HG03558 (cell line): ENCODE data around the gene F2RL1.
"Not testable (repeated sequence)": the region's sequence is repeated elsewhere in the genome, so short reads cannot be mapped to it uniquely, and the experiment has no call there.

Source experiments
- ATAC-seq: cut with Tn5 transposase; IDR thresholded peaks from one replicate; pipeline ENCODE4 v1.9.1; 2021; ENCODE audit warnings: moderate number of reproducible peaks; ENCODE audit not compliant: unreplicated experiment; ENCODE audit errors: extremely low read depth

F2RL1 gene, protein sequence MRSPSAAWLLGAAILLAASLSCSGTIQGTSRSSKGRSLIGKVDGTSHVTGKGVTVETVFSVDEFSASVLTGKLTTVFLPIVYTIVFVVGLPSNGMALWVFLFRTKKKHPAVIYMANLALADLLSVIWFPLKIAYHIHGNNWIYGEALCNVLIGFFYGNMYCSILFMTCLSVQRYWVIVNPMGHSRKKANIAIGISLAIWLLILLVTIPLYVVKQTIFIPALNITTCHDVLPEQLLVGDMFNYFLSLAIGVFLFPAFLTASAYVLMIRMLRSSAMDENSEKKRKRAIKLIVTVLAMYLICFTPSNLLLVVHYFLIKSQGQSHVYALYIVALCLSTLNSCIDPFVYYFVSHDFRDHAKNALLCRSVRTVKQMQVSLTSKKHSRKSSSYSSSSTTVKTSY

DNA sequence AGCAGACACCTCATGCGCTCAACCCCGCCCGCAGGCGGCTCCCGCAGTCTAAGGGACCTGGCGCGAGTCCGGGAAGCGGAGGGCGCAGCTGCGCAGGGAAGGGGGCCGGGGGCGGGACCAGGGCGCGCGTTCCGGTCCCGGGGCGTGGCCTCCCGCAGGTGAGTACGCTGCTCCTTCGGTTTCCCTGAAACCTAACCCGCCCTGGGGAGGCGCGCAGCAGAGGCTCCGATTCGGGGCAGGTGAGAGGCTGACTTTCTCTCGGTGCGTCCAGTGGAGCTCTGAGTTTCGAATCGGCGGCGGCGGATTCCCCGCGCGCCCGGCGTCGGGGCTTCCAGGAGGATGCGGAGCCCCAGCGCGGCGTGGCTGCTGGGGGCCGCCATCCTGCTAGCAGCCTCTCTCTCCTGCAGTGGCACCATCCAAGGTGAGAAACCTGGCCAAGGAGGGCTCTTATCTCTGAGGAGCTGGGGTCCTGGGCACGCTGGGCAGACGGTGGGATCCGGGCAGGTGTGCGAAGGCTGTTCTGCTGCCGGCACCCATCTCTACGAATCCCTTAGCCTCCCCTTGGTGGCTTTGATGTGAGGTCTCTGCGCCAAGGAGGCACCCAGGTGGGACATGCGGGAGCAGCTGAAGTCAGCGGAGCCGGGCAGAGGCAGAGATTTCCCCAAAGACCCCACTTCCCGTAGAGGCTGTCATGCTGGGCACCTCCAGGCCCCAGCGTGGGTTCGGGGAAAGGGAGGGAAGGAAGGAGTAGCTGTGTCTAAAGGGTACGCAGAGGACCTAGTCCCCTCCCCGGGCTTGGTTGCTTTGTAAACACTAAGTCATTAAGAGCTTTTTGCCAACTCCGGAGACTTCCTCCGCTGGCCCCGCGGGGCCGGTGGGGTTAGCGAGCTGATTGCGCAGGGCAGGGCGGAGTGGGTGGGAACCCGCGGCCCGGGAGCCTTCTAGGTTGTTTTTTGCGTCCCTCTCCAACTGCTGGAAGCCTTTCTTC lies at the start of gene F2RL1:
Gene F2RL1 (plus strand): TSS at position 187 of the 988 bp plus-strand sequence. CDS start 153 bp downstream, at position 340.
- no peak for ATAC-seq

DNA sequence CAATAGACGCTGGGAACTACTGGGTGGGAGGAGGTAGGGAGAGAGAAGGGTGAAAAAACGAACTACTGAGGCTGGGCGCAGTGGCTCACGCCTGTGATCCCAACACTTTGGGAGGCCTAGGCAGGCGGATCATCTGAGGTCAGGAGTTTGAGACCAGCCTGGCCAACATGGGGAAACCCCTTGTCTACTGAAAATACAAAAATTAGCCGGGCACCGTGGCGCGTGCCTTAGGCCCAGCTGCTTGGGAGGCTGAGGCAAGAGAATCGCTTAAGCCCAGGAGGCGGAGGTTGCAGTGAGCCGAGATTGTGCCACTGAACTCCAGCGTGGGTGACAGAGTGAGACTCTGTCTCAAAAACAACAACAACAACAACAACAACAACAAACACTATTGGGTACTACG lies 47.8 kb upstream of the F2RL1 start:
- not testable (repeated sequence) for ATAC-seq

DNA sequence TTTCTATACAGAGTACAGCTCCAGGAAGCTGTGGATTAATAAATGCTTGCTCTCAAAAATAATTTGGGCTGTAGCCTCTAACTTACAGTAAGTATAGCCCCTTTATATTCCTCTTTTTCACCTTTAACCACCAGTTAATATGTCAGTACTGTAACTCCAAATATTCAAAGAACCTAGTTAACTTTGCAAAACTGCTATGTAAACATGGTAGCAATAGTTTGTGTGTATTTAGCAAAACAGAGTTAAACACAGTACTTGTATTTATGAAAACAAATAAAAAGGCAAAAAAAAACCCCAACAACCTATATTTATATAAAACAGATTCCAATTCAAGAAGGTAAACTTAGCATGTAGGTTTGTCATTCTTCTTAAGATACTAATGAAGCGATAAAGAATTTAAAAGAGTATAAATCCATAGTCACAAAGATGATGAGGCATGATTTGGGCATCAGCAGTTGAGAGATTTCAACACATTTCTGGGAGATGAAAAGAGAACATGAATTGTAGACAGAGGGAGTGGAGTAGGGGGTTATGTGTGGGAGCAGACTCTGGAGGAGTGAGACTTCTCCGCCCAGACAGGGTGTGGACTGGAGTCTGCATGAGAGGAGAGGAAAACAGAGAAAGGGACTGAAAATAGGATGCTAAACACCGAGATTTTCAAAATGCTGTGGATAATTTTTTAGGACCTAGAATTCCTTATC lies 47.0 kb upstream of the F2RL1 start:
- ATAC-seq: no peak

DNA sequence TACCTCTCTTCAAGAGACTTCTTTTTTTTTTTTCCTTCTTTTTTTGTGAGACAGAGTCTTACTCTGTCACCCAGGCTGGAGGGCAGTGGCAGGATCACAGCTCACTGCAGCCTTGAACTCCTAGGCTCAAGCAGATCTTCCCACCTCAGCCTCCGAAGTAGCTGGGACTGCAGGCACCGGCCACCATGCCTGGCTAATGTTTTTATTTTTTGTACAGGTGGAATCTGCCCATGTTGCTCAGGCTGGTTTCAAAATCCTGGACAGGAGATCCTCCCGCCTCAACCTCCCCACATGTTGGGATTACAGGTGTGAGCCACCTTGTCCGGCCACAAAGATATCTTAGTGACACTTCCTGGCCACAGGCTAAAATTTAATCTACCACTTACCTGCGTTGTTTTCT lies 42.9 kb upstream of the F2RL1 start:
- ATAC-seq: no peak

DNA sequence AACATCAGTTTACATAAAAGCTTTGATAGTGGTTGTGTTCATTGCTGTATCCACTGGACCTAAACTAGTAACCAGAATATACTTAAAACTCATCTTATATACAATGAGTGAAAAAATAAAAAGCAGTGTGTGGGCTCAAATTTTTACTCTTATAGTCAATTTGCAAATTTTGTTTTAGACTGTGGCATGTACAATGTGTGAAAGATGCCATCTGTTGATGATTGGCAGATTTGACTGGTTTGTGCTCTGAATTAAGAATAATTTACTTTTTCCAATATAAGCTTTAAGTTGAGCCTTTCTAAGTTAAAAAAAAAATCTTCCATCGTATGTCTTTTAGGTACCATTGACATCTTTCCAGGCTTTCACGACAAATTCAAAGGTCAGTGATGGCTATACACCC lies 42.4 kb upstream of the F2RL1 start:
- no peak for ATAC-seq

DNA sequence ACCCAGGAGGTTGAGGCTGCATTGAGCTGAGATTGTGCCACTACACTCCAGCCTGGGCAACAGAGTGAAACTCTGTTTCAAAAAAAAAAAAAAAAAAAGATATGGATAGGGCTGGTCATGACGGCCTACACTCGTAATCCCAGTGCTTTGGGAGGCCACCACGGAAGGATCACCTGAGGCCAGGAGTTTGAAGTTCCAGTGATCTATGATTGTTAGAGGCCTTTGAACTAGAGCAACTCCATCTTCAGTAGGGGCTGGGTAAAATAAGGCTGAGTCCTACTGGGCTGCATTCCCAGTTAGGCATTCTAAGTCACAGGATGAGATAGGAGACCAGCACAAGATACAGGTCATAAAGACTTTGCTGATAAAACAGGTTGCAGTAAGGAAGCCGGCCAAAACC lies 38.2 kb upstream of the F2RL1 start:
- ATAC-seq: not testable (repeated sequence)

DNA sequence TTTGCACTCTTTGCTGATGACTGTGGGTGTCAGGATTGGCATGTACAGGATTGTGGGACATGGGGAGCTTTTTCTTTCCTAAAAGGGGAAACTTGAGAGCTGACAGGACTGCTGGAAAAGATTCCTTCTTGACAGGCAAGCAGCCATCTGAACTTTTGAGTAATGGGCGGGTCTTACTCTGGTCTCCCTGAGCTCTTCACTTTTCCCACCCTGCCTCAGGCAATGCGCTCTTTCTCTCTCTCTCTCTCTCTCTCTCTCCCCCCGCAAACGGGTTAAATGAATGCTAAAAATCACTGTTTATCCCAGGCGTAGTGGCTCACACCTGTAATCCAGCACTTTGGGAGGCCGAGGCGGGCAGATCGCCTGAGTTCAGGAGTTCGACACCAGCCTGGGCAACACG lies 37.1 kb upstream of the F2RL1 start:
- no peak for ATAC-seq

DNA sequence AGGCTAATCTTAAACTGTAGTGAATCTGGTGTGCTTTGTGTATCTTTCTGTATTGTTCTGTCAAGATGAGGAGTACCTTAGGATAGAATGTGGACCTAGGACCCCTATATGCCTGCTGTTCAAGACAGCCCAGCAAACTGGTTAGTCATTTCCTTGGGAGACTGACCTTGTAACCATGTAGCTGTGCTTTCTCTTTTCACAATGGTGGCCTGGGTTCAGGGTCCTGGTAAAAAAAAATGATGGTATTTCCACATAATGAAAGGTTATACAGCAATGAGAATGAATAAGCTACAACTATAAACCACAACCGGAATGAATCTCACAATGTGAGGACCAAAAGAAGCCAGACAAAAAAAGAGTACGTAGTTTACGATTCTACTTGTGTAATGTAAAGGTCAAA lies 36.4 kb upstream of the F2RL1 start:
- ATAC-seq: no peak

DNA sequence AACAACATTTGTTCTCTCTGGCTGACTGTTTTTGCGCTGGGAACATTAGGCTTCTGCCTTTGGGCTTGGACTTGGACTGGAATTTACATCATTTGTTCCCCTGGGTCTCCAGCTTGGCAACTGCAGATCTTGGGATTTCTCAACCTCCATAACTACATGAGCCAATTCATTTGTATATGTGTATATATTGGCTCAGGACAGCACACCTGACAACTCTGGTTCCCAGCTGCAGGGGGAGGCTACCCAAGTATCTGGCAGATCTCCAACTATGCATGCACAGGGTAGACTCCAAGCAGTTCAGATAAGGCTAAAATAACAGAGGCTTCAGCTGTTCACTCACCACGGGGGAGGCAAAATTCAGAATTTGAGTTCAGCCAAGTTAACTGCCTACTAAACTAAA lies 31.6 kb upstream of the F2RL1 start:
- no peak for ATAC-seq

DNA sequence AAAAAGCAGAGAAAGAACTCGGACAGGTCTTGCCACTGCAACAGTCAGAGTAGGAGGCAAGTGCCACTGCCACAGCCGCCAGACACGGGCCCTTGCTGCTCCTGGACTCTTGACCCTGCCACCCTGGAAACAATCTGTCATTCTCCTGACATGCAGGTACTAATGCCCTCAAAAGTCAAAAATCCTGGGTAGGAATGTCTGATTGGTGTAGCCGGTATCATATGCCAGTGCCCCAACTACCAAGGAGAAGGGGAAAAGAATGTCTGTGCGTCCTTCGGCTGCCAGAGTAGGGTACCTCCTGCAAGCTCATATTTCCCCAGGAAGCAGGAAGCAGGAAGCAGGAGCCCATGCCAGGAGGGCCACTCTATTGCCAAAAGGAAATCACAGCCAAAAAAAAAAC lies 30.5 kb upstream of the F2RL1 start:
- ATAC-seq: no peak

DNA sequence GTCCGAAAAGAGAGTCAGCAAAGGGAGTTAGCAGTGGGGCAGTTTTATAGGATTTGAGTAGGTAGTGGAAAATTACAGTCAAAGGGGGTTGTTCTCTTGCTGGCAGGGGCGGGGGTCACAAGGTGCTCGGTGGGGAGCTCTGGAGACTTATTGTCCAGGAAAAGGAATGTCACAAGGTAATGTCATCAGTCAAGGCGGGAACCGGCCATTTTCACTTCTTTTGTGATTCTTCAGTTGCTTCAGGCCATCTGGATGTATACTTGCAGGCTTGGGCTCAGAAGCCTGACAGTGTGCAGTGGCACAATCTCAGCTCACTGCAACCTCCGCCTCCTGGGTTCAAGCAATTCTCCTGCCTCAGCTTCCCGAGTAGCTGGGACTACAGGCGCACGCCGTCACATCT lies 29.6 kb upstream of the F2RL1 start:
- ATAC-seq: not testable (repeated sequence)

DNA sequence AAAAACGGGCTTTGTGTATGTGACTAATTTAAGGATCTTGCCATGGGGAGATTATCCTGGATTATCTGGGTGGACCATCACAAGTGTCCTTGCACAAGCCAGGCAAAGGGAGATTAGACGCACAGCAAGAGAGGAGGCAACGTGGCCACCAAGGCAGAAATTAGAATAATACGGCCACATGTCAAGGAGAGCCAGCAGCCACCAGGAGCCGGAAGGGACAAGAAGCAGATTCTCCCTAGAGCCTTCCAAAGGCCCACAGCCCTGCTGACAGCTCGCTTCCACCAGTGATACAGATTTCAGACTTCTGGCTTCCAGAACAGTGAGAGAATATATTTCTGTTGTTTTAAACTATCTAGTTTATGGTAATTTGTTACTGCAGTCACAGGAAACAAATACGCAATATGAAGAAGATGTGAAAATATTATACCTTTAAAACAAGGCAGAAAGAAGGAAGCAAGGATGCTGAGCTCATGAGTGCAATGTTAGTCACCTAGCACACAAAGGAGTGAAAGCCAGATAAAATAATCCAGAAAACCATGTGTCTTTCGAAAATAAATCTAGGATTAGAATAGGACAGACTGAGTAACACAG lies 28.7 kb upstream of the F2RL1 start:
- ATAC-seq: no peak

DNA sequence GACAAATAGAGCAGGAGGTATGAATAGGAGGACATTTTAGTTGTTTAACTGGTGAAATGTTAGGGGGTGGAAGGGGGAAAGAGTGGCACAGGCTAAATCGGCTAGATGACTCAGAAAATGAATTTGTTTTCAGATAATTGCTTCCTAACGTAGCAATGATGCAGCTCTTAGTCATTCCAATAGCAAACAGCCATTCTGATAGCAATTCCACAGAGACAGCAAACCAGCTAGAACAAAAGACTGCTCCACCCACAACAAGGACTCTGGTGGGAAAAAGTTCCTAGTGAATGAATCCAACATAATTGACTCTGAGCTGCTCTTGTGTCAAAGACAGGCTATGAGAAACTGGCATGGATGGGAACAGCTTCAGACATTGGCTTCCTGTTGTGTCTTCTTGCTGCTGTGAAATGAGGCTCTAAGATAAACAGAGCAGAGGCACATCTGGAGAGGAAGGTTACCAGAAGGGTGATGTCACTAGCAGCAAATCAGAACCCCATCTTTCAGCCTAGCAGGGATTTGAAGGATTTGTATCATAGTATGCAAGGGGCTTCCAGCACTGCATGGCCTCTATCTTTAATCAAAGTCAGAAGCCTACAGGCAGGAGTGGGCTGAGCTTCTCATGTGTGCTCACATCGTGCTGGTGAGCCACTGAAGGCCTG lies 28.1 kb upstream of the F2RL1 start:
- no peak for ATAC-seq

DNA sequence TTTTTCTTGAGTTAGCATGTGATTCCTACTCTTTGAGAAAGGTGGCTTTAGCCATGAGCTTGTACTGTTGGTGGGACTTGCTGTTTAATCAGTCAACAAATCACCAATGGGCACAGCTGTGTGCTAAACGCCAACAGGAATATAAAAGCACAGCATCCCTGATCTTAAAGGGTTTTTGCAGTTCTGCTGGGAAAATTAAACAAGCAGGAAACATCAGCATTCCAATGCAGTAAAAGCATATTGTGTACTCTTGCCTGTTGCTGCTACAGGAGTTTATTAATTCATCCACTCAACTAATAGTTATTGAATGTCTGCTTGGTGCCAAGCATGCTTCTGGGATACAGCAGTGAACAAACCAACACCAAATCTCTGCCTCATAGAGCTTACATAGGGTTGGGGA lies 27.4 kb upstream of the F2RL1 start:
- ATAC-seq: no peak

DNA sequence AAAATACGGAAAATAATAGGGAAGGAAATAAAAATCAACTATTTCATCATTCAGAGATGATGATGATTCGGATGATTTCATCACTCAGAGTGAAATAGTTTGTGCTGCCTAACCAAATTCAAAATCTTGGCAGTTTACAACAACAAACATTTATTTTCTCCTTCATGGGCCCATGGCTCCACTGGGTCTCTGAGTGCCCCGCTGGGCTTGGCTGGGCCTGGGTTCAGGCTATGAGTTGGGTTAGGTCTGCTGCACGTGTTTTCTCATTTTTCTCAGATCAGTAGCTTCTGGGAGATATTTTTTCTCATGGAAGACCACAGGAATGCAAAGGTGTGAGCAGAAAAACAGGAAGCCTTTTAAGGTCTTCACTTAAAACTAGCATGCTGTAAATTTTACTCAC lies 24.0 kb upstream of the F2RL1 start:
- no peak for ATAC-seq

DNA sequence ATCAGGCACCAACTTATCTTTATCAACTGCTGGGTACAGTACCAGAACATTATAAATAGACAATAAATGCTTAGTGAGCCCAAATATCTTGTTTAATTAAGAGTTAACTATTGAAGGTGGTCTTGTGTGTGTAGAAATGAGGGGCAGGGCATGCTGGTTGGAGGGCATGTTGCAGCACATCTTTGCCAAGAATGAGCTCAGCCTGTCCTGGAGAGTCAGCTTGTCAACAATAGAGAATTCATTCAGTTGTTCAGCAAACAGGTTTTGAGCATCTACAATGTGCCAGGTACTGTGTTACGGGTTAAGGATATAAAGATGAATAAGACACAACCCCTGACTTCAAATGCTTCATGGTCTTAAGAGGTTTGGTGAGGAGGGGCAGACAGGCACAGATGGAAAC lies 19.2 kb upstream of the F2RL1 start:
- ATAC-seq: no peak

DNA sequence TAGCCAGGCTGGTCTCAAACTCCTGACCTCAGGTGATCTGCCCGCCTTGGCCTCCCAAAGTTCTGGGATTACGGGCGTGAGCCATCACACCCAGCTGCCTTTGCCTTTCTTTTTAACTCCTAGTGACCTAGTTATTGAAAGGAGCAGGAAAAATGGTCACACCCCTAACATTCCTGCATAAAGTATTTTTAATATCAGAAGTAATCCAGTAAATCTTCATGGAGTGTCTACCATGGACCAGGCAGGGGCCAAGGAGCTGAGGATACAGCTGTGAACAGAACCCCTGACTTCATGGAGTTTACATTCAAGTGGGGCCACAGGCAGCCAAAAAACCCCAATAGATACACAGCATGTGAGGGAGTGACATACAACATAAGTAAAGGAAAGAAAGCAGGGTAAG lies 18.3 kb upstream of the F2RL1 start:
- no peak for ATAC-seq

DNA sequence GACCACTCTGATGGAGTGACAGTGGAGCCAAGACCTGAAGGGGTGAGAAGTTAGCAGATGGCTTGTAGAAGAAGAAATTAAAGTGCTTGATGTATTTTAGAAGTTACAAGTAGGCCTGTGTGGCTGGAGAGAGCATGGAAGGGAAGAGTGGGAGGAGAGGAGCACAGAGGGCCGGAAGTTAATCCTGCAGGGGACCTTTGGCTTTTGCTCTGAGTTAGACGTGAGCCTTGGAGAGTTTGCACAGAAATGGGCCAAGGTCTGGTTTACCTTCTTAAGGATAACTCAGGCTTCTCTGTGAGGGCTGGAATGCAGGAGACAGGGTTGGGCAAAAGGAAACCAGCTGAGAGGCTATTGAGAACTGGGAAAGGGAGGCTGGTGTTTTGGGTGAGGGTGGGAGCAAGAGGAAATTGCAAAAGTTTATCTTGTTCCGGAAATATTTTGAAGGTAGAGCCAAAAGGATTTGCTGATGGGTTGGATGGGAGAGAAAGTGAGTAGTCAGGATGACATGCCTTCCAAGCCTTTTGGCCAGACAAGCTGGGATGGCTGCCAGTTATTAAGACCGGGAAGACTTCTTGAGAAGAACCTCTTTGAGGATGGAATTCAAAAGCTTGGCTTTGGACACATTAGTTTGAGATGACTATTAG lies 17.5 kb upstream of the F2RL1 start:
- ATAC-seq: no peak

DNA sequence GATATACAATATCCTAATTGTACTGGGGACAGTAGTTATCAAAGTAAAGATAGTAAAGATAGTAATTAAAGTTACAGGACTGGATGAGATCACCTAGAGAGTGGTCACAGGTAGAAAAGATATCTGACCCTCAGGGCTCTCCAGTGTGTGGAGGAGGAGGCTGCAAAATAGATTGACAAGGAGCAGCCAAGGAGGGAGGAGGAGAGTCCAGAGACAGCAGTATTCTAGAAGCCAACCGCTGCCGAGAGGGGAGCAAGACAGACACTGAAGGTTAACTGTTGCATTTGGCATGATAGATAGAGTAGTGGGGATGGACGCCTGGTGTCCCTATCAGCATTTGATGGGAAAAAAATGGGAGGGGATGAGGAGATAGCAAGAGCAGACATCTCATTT lies 17.0 kb upstream of the F2RL1 start:
- ATAC-seq: no peak
